Endothelial cell of umbilical vein (primary cell): Measurements from ENCODE around the gene GATA3. TPM values are rescaled to one million over a fixed set of nuclear protein-coding genes. Genes with fewer than 3 reads are reported as not detected.

Experiments
- BruUV-seq: library from RNA; stranded (reverse); fragments of 400-500 nt; replicated peaks from 2 replicates; lab custom pipeline; 2021; lab: Mats Ljungman, UMichigan
- CTCF ChIA-PET: fragments of 300-600, 350-600 bp; sonication (Branson Sonifier 250); formaldehyde crosslinking; loops from one replicate; lab custom pipeline; 2021; ENCODE audit warnings: antibody characterized with exemption, inconsistent platforms; lab: Charles Lee
- POLR2A ChIA-PET: fragments of 300-600, 350-600 bp; sonication (Branson Sonifier 250); formaldehyde crosslinking; loops from one replicate; lab custom pipeline; 2021; ENCODE audit warnings: antibody characterized with exemption, inconsistent platforms; lab: Charles Lee
- DNase-seq: peaks from one replicate; pipeline ENCODE4 v3.0.0-alpha.2; 2011; ENCODE audit warnings: low read depth, low spot score
- FAIRE-seq: peaks from 2 replicates; lab custom pipeline; 2011; peaks lifted over from hg19 to GRCh38; lab: Jason Lieb, UNC
- H2AFZ ChIP-seq: 2 replicates; pipeline ENCODE4 v1.6.0; 2012; ENCODE audit warnings: low read depth, low read length, control low read depth, inconsistent platforms
- H3K27ac ChIP-seq: 2 replicates; pipeline ENCODE4 v1.5.1; 2011; ENCODE audit warnings: low read depth, mild to moderate bottlenecking, control low read depth, low read length, moderate library complexity; ENCODE audit not compliant: insufficient read depth
- H3K27me3 ChIP-seq, 2 experiments: 2 replicates each; pipeline versions ENCODE4 v1.6.0 to v1.6.1; 2011; ENCODE audit warnings: low read length in 2 of 2, mixed read lengths in 1 of 2; ENCODE audit not compliant: control insufficient read depth in 2 of 2, insufficient read depth in 2 of 2
- H3K36me3 ChIP-seq, 2 experiments: 2 replicates in 1 of 2; 3 replicates in 1 of 2; pipeline ENCODE4 v1.5.1; 2011; ENCODE audit warnings: low read length in 2 of 2, mild to moderate bottlenecking in 1 of 2, moderate library complexity in 1 of 2; ENCODE audit not compliant: control insufficient read depth in 2 of 2, insufficient read depth in 2 of 2; ENCODE audit errors: extremely low read depth in 1 of 2
- H3K4me1 ChIP-seq: 3 replicates; pipeline ENCODE4 v1.5.1; 2011; ENCODE audit warnings: mild to moderate bottlenecking, low read length; ENCODE audit not compliant: control insufficient read depth, insufficient read depth; ENCODE audit errors: extremely low read depth
- H3K4me2 ChIP-seq: 2 replicates; pipeline ENCODE4 v1.6.1; 2011; ENCODE audit warnings: low read length, control low read depth, mixed read lengths; ENCODE audit not compliant: insufficient read depth
- H3K4me3 ChIP-seq, 3 experiments: fragments of 200-600 bp in 1 of 3; sonication (generic), shearing (Covaris generic) in 1 of 3; replicated peaks in 1 of 3; 2 replicates each; pipeline ENCODE4 v1.5.1; 2011 to 2016; ENCODE audit warnings: control low read depth in 3 of 3, low read length in 3 of 3, mild to moderate bottlenecking in 2 of 3, inconsistent platforms in 1 of 3, low read depth in 1 of 3, moderate library complexity in 1 of 3; ENCODE audit not compliant: insufficient read depth in 1 of 3
- H3K79me2 ChIP-seq: 2 replicates; pipeline ENCODE4 v1.6.0; 2012; ENCODE audit warnings: low read length, inconsistent platforms; ENCODE audit not compliant: control insufficient read depth, insufficient read depth
- H3K9ac ChIP-seq: replicated peaks from 2 replicates; pipeline ENCODE3; 2011; ENCODE audit warnings: low read length, control low read depth; ENCODE audit not compliant: insufficient read depth; ENCODE audit errors: extremely low read depth
- H3K9me1 ChIP-seq: replicated peaks from 3 replicates; pipeline ENCODE4 v1.6.0; 2011; ENCODE audit warnings: mild to moderate bottlenecking, low read length; ENCODE audit not compliant: control insufficient read depth, insufficient read depth; ENCODE audit errors: extremely low read depth
- H3K9me3 ChIP-seq: replicated peaks from 2 replicates; pipeline ENCODE4 v1.5.1; 2012; ENCODE audit warnings: low read length, inconsistent platforms; ENCODE audit not compliant: control insufficient read depth, insufficient read depth
- H4K20me1 ChIP-seq: replicated peaks from 2 replicates; pipeline ENCODE3; 2011; ENCODE audit warnings: mild to moderate bottlenecking, low read length; ENCODE audit not compliant: control insufficient read depth, insufficient read depth; ENCODE audit errors: extremely low read depth
- EZH2 ChIP-seq: IDR thresholded peaks from 2 replicates; pipeline ENCODE4 v1.6.1; 2012; ENCODE audit warnings: borderline replicate concordance, low read depth, mild to moderate bottlenecking, moderate library complexity, low read length, inconsistent platforms; ENCODE audit not compliant: severe bottlenecking
- GATA2 ChIP-seq: IDR thresholded peaks from 2 replicates; pipeline ENCODE4 v1.7.0; 2011; ENCODE audit warnings: low read depth, mild to moderate bottlenecking, moderate library complexity, mixed read lengths, low read length; ENCODE audit not compliant: insufficient read length, insufficient read depth
- JUN ChIP-seq: IDR thresholded peaks from 2 replicates; pipeline ENCODE4 v1.6.1; 2011; ENCODE audit warnings: borderline replicate concordance, low read depth; ENCODE audit not compliant: insufficient read length, insufficient read depth
- POLR2A ChIP-seq: IDR thresholded peaks from 2 replicates; pipeline ENCODE4 v1.6.1; 2012; ENCODE audit warnings: low read depth, mild to moderate bottlenecking, control low read depth, low read length
- POLR2AphosphoS5 ChIP-seq: IDR thresholded peaks from 2 replicates; pipeline ENCODE4 v1.6.1; 2012; ENCODE audit warnings: low read depth, mild to moderate bottlenecking, control low read depth, low read length, moderate library complexity; ENCODE audit not compliant: insufficient read depth
- dilution Hi-C: fragments of 300-500 bp; cut with MboI; formaldehyde crosslinking; loops from one replicate; pipeline ENCODE4 v1.15.0; 2019; ENCODE audit warnings: low sequenced_read_pairs; ENCODE audit not compliant: extremely low pct_ligation_motif_present
- intact Hi-C: fragments of 100-400 bp; cut with micrococcal nuclease; formaldehyde crosslinking; loops from one replicate; pipeline ENCODE4 v1.10.0; 2022
- polyA plus RNA-seq, 4 experiments: library from polyadenylated mRNA; depleted of rRNA in 3 of 4; stranded (reverse) in 3 of 4; unstranded in 1 of 4; fragments of >200 nt; gene quantifications; 2 replicates each; pipeline versions ENCODE4 v1.2.1 to v1.2.3, GENCODE V29; 2011 to 2012; ENCODE audit warnings: missing spikeins in 1 of 4
- total RNA-seq: library from RNA; stranded (reverse); gene quantifications from 2 replicates; pipeline ENCODE4 v1.2.3, GENCODE V29; 2021

The GATA3 gene
- total and polyA plus RNA-seq, 2 donors (not counting 3 experiments of a cell fraction or from before 2014, with no cell fraction given): 9.3 to 33.0 TPM

GRCh38 chr10:8045726-8046494 is 8.6 kb upstream of the GATA3 start:
- ChIA-PET POLR2A (interaction anchor here (1.2 kb wide), 1 partner anchor 8 kb away, joined by 3 read pairs; the partner anchor contains the start of gene GATA3), CTCF (interaction anchor here (0.6 to 1.7 kb wide), 6 partner anchors 19 to 427 kb away, joined by 3 to 5 read pairs (median 3); no protein-coding TSS in a partner anchor)
- no peaks in the 10 kb centered on the region for H3K36me3 ChIP-seq
- BruUV-seq: no TSS peak
- TF ChIP-seq POLR2A (peak; percentile 35), GATA2 (peak; percentile 8), EZH2 (no peak)
- H2AFZ ChIP-seq: peak overlapping the region; percentile 75
- peaks cover 61% of the 10 kb centered on the region for H3K4me1 ChIP-seq
- no peaks in the 10 kb centered on the region for H3K9me1 ChIP-seq
- no peaks in the 10 kb centered on the region for H3K9me3 ChIP-seq
- FAIRE-seq (peak; percentile 64), DNase-seq (peak; percentile 52)
- peak overlapping the region; percentile 25 for H3K27ac ChIP-seq
- peak overlapping the region; percentile 48 for H3K9ac ChIP-seq
- H3K79me2 ChIP-seq: peaks cover 25% of the 10 kb centered on the region
- intact Hi-C loops: no loop called here
- H3K4me2 ChIP-seq: peak overlapping the region; percentile 93
- dilution Hi-C loops: no loop called here
- peak overlapping the region; percentile 13 to 63 (median 48) for H3K4me3 ChIP-seq
- H3K27me3 ChIP-seq: peaks cover 4 to 12% of the 10 kb centered on the region in 2 experiments
- no peaks in the 10 kb centered on the region for H4K20me1 ChIP-seq

DNA sequence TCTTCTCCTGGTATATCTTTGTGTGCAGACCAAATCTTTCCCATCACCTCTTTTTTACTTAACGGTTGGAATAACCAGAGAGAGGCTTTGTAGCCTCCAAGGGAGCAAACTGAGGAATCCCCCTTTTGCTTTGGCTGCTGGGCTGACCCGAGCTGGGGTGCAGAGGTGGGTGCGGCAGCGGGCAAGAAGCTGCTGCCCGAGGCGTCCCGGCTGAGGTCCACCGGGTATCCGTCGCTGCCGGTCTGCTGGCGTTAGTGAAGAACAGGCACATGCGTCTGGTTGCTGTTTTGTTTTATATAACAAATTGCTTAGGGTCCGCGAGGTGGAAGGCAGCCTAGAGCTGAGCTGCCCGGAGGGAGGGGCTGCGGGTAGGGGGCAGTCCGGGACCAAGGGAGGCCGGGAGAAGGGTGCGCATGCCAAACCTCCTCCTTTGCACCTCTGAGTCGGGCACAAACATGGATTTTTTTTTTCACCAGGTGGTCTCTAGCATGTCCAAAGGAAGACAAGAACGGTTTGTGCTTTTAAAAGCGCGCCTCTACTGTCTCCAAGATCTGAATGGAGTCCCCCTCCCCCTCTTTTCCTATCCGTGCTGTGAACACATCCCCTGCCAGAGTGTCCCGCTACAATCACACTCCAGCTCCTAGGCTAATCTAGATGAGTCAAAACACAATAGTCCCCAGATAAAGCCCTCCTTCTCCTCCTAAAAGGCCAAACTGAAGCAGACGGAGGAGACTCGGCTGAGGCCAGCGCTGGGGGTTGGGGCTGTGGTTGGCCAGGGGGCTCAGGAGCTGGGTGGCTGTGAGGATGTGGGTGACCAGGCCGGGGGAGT is 6.8 kb upstream of the GATA3 start:
- peak overlapping the region; percentile 12 to 19 (median 14) for H3K4me3 ChIP-seq
- H3K4me2 ChIP-seq: peak overlapping the region; percentile 59
- H3K79me2 ChIP-seq: peaks cover 37% of the 10 kb centered on the region
- FAIRE-seq (peak; percentile 89), DNase-seq (peak; percentile 59)
- POLR2A ChIA-PET: interaction anchor here (1.1 kb wide), 1 partner anchor 13 kb away, joined by 5 read pairs; no protein-coding TSS in a partner anchor
- intact Hi-C loops: no loop called here
- H3K9ac ChIP-seq: peak overlapping the region; percentile 34
- CTCF ChIA-PET: interaction anchor here (1.7 kb wide), 1 partner anchor 176 kb away, joined by 7 read pairs; no protein-coding TSS in a partner anchor
- BruUV-seq: no TSS peak
- no peaks in the 10 kb centered on the region for H3K9me1 ChIP-seq
- peaks cover 0 to 8% of the 10 kb centered on the region in 2 experiments for H3K27me3 ChIP-seq
- no peak for TF ChIP-seq POLR2AphosphoS5
- TF ChIP-seq EZH2: peak; percentile 53
- no peak for TF ChIP-seq JUN
- peak overlapping the region; percentile 15 for H2AFZ ChIP-seq
- no peaks in the 10 kb centered on the region for H3K36me3 ChIP-seq
- H3K9me3 ChIP-seq: no peaks in the 10 kb centered on the region
- dilution Hi-C loops: no loop called here
- no peaks in the 10 kb centered on the region for H4K20me1 ChIP-seq
- peaks cover 62% of the 10 kb centered on the region for H3K4me1 ChIP-seq
- H3K27ac ChIP-seq: peak overlapping the region; percentile 7
